Measurements from ENCODE around the gene USF3.

Gene USF3

GRCh38 chr3:113606539-113607218, 89.8 kb downstream of the USF3 start:
- no peak for DNase-seq (ENCODE audit: low read depth)

- DNase-seq (ENCODE audit: low read depth) = no peak
Observed at GRCh38 chr3:113602836-113603235, 93.6 kb downstream of the USF3 start.

- DNase-seq (ENCODE audit: low read depth) = no peak
Observed at GRCh38 chr3:113602256-113602655, 94.2 kb downstream of the USF3 start.

- no peak for DNase-seq (ENCODE audit: low read depth)
Observed at GRCh38 chr3:113601240-113601639, 95.2 kb downstream of the USF3 start.

GRCh38 chr3:113600418-113601182, 95.8 kb downstream of the USF3 start:
- DNase-seq (ENCODE audit: low read depth) = no peak
